Measurements from ENCODE around the gene PDXDC1.
"Not testable (repeated sequence)": the region's sequence is repeated elsewhere in the genome, so short reads cannot be mapped to it uniquely, and the experiment has no call there.

DNA sequence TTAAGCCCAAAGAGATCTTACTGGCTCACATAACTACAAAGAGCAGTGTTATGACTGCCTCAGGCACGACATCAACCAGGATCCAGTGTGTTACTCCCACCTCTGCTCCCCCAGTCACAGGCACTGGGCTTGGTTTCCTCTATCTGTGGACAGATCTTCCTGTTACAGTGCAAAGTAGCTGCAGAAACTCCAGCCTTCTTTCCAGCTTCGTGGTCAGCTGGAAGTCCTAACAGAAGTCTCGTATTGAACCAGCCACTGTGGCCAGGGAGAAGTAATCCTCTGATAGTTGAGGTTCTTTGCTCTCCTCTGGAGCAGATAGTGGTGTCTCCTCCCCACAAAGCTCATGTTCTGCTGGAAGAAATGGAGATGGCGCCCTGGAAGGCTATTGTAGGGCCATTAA is 41.5 kb downstream of the PDXDC1 start:
- not testable (repeated sequence) for TF ChIP-seq POLR2A (IDR thresholded peaks at IDR 0.05)
- TF ChIP-seq, protein P1, sequence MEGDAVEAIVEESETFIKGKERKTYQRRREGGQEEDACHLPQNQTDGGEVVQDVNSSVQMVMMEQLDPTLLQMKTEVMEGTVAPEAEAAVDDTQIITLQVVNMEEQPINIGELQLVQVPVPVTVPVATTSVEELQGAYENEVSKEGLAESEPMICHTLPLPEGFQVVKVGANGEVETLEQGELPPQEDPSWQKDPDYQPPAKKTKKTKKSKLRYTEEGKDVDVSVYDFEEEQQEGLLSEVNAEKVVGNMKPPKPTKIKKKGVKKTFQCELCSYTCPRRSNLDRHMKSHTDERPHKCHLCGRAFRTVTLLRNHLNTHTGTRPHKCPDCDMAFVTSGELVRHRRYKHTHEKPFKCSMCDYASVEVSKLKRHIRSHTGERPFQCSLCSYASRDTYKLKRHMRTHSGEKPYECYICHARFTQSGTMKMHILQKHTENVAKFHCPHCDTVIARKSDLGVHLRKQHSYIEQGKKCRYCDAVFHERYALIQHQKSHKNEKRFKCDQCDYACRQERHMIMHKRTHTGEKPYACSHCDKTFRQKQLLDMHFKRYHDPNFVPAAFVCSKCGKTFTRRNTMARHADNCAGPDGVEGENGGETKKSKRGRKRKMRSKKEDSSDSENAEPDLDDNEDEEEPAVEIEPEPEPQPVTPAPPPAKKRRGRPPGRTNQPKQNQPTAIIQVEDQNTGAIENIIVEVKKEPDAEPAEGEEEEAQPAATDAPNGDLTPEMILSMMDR (IDR thresholded peaks at IDR 0.05) = not testable (repeated sequence)
